ENCODE results near the gene RHBG.

RHBG gene

DNA sequence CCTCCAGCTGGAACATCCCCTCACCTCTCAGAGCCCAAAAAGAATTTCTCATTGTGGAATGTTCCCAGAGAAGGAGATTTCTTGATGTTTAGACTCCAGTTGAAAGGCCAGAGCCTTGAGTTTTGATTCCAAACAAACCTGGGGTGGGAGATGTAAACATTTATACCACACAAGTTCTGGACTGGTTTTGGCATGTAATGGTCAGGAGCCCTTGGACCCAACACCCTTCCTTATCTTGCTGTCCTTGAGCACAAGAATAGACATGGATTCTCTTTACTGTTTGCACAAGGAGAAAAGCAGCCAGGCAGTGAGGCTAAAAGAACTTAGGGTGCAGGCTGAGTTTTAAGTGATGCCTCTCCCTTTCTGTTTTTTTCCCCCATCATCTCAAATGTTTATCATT is 4.5 kb downstream of the RHBG start:
- no peak for TF ChIP-seq ZFX (IDR thresholded peaks at IDR 0.05; ENCODE audit: borderline replicate concordance)
- TF ChIP-seq, protein P1, sequence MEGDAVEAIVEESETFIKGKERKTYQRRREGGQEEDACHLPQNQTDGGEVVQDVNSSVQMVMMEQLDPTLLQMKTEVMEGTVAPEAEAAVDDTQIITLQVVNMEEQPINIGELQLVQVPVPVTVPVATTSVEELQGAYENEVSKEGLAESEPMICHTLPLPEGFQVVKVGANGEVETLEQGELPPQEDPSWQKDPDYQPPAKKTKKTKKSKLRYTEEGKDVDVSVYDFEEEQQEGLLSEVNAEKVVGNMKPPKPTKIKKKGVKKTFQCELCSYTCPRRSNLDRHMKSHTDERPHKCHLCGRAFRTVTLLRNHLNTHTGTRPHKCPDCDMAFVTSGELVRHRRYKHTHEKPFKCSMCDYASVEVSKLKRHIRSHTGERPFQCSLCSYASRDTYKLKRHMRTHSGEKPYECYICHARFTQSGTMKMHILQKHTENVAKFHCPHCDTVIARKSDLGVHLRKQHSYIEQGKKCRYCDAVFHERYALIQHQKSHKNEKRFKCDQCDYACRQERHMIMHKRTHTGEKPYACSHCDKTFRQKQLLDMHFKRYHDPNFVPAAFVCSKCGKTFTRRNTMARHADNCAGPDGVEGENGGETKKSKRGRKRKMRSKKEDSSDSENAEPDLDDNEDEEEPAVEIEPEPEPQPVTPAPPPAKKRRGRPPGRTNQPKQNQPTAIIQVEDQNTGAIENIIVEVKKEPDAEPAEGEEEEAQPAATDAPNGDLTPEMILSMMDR (IDR thresholded peaks at IDR 0.05): no peak
- H3K27ac ChIP-seq: no peak overlapping the region

DNA sequence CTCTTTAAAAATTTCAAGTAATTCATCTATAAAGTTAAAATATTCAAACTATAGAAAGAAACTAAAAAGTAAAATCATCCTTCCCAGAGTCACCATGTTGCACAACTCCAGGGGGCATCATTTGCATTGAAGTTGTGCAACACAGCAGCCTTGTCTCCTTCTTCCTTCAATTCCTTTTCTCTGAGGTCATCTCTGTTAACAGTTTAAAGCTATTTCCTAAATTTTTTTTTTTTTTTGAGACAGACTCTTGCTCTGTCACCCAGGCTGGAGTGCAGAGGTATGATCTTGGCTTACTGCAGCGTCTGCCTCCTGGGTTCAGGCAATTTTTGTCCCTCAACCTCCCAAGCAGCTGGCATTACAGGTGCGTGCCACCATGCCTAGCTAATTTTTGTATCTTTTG is 7.1 kb downstream of the RHBG start:
- TF ChIP-seq, protein P1 (IDR thresholded peaks at IDR 0.05): no peak
- no peak for TF ChIP-seq ZFX (IDR thresholded peaks at IDR 0.05; ENCODE audit: borderline replicate concordance)
- no peak overlapping the region for H3K27ac ChIP-seq

DNA sequence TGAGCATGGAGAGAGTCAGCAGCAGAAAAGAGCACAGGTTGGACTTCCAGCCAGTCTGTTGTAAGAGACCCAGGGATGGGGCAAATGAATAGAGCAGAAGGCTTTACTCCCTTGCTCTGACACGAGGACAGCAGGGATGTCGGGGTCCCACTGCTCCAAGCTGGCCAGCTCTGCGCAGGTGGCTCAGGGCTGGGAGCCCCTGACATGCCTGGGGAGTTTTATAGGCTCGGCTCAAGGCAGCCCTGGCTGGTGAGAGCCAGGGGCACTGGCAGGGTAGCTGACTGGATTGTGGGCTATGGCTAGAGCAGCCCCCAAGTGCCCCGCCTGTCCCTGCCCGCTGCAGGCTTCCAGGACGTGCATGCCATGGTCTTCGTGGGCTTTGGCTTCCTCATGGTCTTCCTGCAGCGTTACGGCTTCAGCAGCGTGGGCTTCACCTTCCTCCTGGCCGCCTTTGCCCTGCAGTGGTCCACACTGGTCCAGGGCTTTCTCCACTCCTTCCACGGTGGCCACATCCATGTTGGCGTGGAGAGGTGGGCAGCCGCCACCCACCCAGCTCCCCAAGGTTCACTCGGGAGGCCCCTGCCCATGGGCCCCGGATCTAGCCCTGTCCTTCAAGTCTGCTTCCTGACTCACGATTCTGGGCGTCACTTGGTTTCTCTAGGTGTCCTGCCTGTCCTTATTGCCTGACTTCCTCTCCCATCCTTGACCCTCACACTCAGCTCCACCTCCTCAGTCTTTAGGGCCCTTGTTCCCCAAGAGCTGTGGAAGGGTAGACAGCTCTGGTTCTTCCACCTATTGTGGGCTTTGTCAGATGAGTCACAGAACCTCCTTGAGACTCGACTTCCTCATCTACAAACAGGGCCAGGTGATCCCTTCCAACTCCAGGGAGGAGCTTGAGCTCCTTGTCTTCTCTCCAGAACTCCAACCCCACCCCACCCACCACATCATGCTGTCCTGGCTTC is 8.2 kb downstream of the RHBG start:
- no peak for TF ChIP-seq ZFX (IDR thresholded peaks at IDR 0.05; ENCODE audit: borderline replicate concordance)
- TF ChIP-seq, protein P1 (IDR thresholded peaks at IDR 0.05): no peak
- H3K27ac ChIP-seq: no peak overlapping the region

DNA sequence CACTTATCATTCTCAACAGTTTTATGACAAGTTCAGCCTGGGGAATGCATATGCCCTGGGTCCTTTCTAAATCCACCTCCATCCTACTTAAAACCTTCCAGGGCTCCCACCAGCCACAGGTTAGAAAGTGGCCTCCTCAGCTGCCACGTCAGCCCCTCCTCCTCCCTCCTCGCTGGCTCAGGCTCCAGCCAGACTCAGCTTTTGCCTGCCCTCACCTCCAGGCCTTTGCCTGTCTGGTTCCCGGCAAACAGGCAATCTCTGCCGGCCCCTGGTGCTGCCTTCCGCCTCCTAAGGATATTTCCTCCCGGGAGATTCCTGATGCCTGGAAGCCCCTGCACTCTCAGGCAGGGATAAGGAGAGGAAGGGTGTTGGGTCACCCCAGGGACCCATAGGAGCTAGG is 9.5 kb downstream of the RHBG start:
- no peak overlapping the region for H3K27ac ChIP-seq
- TF ChIP-seq, protein P1 (IDR thresholded peaks at IDR 0.05): no peak
- TF ChIP-seq ZFX (IDR thresholded peaks at IDR 0.05; ENCODE audit: borderline replicate concordance): no peak

DNA sequence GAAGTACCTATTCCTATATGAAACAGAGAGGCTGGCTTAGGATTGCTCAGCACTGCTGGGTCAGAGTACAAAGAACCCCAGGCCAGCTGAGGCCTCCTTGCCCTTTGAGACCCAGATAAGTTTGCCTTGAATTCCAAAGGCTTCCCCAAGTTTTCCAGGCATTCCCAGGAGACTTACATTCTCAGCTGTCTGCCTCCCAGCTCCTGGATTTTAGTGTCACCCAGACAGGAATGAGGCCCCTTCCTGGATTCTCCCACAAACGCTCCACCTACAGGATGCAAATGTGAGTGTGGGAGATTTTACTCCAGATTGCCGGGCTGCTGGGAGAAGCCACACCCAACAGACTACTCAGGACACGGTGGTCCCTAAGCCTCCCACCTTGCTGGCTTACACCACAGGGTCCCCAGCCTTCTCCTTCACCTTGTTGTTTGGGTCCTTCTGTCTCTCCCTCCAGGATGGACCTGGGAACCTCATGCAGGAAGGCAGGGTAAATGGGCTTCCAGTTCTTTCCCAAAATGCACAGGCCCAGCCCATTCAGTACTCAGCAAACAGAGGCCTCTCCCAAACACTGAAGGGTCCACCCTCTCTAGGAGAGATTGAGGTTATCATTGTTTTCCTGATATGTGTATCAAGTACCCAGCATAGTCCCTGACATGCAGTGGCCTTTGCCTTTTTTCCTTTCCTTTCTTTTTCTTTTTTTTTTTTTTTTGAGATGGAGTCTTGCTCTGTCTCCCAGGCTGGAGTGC is 10.6 kb downstream of the RHBG start:
- TF ChIP-seq ZFX (IDR thresholded peaks at IDR 0.05; ENCODE audit: borderline replicate concordance): no peak
- TF ChIP-seq, protein P1 (IDR thresholded peaks at IDR 0.05): no peak
- H3K27ac ChIP-seq: no peak overlapping the region

DNA sequence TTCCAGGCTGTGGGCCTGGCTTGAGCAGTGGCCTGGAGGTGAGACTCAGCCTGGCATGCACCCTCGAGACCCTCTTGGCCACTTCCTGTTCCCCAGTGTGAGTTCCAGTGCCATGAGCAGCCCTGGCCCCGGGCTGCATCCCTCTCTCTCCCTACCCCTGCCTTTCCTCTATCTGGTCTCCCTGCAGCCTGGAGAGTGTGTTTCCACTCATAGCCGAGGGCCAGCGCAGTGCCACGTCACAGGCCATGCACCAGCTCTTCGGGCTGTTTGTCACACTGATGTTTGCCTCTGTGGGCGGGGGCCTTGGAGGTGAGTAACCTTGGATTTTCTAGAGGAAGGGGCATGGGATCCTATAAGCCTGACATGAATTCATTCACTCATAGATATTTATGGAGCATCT is 13.6 kb downstream of the RHBG start:
- TF ChIP-seq, protein P1 (IDR thresholded peaks at IDR 0.05): no peak
- no peak for TF ChIP-seq ZFX (IDR thresholded peaks at IDR 0.05; ENCODE audit: borderline replicate concordance)
- H3K27ac ChIP-seq: no peak overlapping the region

DNA sequence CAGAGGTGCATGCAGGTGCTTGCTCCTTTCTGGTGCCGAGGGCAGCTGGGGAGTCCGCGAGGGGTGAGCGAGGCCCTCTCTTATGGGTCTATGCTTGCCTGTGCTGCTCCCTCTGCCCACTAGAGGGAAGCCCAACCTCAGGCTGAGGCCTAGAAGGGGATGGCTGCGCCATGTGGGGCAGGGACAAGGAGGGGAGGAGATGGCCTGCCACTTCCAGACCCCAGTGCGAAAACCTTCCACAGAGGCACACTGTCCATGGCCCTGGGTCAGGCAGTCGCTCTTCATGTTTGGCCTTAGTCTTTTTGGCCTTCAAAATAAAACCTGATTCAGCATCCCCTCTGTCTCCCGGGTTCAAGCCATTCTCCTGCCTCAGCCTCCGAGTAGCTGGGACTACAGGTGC is 14.0 kb downstream of the RHBG start:
- no peak overlapping the region for H3K27ac ChIP-seq
- TF ChIP-seq, protein P1 (IDR thresholded peaks at IDR 0.05): peak; percentile 96
- TF ChIP-seq ZFX (IDR thresholded peaks at IDR 0.05; ENCODE audit: borderline replicate concordance): no peak

All from 22Rv1 (cell line).